Measurements from ENCODE around the gene GIPC3.

Gene GIPC3

DNA sequence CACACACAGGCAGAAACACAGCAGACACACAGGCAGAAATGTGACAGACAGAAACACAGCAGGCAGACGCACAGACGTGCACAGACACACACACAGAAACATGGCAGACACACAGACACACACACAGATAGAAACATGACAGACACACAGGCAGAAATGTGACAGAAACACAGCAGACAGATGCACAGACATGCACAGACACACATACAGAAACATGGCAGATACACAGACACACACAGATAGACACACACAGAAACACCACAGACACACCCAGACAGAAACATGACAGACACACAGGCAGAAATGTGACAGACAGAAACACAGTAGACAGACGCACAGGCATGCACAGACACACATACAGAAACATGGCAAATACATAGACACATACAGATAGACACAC, 20.1 kb downstream of the GIPC3 start:
- no peak for DNase-seq (ENCODE audit: low read depth)

DNA sequence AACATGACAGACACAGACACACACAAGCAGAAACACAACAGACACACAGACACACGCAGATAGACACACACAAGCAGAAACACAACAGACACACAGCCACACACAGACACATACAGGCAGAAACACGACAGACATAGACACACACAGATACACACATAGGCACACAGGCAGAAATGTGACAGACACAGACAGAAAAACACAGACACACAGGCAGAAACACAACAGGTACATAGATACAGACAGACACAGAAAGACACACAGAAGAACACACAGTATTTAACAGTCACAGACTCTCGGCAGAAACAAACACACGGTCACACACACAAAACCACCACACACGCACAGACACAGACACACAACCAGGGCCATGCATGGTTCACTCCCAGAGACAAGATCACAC, 20.5 kb downstream of the GIPC3 start:
- DNase-seq (ENCODE audit: low read depth): no peak

DNA sequence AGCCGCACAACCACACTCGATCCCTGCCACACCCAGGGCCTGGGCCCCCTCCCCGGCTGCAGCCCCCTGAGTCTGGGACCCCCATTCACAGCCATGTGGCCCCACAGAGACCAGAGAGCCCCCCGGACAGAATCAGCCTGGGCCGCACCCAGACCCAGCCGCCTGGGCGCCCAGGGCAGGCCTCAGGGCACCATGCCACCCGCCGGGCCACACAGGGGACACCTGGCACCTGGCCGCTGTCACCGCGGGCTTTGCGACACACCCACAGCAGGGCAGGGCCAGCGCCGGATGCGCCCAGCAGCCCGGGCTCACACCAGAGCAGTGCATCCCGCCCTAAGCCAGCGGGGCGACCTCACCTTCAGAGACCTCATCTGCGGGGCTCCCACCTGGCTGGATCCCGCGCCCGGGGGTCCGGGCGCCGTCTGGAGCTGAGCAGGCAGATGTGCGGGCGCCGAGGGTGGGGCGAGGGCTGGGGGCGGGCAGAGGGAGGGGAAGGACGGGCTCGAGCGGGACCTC, 21.0 kb downstream of the GIPC3 start:
- DNase-seq (ENCODE audit: low read depth): no peak

DNA sequence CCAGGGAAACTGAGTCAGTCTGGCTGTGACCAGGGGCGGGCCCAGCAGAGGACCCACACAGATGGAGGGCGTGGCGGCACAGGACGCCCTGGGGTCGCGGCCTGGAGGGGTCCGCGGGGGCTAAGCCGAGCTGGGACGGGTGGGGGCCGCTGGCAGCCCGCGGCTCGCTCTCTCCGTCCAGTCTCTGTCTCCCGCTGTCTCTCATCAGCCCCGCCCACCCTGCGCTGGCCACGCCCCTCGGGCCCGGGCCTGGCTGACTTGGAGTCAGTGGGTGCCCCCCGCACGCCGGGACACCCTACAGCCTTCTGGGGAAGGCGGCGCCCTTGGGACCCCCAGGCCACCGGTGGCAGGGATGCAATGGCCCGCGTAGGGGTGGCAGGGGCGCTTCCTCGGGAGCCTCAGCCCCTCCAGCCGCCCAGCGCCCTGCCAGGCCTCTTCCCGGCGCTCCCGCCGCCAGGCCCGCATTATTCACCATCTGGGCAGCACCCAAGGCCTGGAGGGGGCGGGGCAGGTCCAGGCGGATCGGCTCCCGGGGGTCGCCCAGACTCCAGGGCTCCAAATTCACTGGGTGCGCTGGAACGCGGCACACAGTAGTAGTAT, 21.5 kb downstream of the GIPC3 start, which contains the start of gene TBXA2R:
Gene TBXA2R (minus strand): TSS at position 186 of the 600 bp plus-strand sequence. CDS start 6,241 bp downstream, outside the sequence.
- DNase-seq (ENCODE audit: low read depth): peak; percentile 59

DNA sequence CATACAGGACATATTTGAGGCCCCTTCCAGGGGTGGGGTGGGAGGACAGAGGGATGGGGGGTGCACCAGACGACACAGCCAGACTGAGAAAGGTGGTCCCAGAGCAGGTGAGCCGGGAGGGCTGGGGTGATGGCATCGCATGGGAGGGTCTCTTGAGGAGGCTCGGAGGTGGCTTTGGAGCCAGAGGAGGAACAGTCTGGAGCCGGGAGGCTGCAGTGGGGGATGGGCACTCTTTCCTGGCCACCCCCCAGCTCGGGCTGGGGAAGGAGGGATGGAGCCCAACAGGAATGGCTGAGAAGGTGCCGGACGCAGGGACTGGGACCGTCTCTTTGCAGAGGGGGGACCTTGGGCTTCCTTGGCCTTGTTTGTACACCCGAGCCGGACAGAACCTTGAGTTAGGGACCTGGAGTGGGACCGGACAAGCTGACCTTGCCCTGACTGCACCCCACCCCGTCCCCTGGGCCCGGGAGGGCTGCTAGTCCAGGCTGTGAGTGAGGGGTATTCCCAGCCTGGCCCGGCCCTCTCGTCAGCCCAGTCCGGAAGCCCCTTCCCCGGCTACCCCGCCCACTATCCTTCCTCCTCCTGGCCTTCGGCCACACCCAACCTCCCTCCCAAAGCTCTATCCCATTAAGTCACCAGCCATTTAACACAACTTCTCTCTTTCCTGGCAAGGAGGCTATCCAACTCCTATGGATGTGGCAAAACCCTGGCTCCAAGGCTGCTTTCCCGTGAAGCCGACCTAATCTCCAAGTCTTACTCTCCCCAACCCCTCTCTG, 22.2 kb downstream of the GIPC3 start:
- DNase-seq (ENCODE audit: low read depth): peak; percentile 15

DNA sequence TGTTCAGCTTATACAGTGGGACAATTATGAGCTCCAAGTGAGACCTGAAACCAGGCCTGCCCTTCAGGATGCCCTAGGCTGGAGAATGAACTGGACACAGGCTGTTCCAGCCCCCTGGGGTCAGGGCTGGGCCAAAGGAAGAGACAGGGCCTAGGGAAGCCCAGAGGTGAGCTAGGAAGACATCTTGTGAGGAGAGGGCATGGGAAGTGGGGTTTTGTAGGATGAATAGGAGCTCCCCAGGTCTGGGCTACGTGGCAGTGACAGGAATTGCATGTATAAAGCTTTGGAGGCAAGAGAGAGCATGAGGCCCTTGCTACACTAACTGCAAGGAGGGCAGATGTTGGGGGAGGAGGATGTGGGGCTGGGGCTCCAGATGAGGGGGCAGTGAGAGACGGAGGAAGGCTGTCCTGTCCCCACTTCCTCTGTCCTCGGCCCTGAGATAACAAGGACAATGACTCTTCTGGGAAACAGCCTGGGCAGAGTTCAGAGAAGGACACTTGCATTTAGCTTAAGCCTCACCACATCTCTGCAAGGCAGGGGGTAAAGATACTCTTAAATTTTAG, 22.9 kb downstream of the GIPC3 start:
- DNase-seq (ENCODE audit: low read depth): no peak

DNA sequence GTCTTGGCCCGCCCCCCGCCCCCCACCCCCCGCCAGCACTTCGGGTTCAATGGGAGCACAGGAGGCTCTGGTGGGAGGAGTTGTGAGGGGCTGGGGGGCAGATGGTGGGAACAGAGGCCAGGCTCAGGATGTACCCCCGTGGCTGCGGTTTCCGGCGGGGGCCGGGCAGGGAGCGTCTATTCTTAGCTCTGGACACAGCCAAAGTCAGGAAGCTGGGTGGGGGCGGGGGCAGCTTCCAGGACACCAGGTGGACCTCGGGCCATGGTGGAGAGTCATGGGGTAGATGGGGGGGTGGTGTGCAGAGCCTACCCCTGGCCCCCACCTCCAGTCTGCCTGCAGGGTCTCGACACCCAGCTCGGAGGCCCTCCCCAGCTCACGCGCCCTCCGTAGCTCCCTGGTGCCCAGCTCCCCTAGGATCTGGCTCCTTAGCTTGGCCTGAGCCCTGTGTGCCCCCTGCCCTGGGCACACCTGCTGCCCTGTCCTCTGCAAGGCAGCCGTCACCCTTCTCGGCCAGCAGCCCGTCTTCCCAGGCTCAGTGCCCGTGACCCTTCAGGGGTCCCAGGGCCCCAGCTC, 23.6 kb downstream of the GIPC3 start:
- no peak for DNase-seq (ENCODE audit: low read depth)

DNA sequence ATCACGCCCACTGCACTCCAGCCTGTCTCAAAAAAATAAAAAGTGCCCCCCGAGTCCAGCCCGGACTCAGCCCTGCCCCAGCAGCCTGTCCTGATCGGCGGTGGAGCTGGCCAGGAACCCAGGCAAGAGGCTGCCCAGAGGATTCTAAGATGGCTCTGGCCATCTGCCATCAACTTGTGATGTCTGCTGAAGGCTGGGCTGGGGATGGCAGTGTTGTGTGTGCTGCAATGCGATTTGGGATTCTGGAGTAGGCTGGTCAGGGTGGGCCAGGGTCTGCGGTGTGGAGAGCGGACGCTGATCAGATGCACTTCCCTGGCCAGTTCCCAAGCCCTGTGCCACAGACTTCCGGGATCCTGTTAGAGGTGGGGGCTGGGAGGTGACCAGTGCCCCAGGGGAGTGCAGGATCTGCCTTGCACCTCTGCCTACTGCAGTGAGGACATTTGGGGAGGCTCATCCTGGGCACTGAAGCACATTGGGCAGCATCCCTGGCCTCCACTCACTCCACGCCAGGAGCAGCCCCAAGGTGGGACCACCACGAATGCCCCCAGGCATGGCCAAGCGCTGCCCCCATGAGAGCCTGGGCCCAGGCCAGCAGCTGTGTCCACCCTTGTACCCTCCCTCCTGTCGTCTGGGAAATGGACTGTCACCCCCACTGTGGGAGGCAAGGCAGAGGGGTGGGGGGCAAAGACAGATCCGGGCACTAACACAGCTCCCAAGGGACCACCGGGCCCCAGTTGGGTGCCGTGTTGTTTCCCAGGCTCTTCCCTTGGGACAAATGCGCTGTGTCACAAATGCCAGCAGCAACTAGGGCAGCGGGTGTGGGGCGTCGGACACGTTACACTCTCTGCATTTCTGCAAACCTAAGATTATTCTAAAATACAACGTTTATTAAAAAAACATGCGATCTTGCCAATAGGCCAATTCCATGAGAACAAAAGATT, 24.8 kb downstream of the GIPC3 start:
- DNase-seq (ENCODE audit: low read depth): peak; percentile 16

DNA sequence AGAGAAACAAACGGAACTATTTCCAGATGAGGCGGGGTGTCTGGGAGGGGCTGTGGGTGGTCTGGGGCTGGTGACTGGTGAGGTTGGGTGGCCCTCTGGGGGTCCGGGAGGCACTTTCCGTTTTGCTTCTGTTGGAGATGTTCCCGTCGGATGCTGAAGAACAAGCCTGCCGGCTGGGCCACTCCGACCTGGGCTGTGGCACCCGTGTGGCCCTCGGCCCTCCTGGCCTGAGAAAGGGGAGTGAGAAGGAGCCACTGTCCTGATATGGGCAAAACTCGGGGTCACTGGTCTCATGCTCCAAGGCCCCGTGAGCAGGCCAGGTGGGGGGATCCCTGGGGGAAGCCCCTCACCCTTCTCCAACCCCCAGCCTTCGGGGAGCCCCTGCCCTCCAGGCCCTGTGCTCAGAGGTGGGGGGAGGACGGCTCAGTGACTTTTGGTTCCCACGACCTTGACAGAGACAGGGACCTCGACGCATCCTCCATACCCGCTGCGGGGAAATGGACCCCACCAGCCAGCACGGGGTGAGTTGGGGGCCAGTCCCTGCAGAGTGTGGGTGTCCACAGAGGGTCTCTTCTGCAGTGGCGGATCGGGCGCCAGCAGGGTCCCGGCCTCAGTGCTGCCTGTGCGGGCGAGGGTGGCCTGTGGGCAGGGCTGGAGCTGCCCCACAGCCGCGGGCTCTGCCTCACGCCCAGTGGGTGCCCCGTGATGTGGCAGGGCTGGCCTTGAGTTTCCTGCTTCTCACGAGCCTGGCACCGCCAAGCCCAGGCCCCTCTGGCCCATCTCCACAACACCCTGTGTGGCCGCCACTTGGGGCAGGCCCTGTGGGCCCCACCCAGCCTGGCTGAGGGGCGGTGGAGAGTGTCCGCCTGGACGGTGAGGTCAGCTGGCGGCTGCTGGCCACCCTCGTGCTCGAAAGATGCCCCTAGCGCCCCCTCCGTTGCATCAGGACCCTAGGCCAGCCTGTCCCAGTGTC, 25.8 kb downstream of the GIPC3 start:
- no peak for DNase-seq (ENCODE audit: low read depth)

DNA sequence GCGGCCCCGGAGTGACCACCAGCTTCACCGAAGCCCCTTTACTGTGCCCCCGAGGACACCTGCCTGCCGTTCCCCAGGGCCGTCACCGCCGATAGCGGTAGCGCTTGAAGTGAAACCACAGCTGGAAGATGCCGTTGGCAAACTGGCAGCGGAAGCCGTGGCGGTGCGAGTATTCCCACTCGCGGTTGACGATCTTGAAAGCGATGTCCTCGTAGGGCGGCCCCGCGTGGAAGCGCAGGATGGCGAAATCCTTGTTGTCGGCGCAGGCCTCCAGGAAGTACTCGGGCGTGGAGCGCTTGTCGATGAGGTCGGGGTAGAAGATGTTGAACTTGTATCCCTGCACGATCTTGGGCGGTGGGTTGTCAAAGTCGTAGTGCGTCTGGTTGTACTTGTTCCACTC, 26.6 kb downstream of the GIPC3 start:
- no peak for DNase-seq (ENCODE audit: low read depth)

DNA sequence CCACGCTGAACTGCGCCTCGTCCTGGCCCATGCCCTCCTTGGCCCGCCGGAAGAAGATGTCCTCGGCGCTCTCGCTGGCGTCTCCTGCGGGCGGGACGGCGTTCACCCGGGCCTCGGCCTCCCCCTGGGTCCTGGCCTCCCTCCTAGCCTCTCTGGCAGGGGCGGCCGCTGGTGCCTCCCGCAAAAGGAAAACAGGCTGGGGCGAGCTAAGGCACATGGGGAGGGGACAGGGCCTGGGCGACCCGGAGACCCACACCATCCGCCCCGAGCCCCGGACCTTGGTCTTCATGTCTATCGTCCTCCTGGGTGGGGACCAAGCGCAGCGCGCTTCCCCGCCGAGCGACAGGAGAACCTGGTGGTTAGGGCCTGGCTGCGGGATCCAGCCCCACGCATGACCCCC, 27.1 kb downstream of the GIPC3 start:
- no peak for DNase-seq (ENCODE audit: low read depth)

DNA sequence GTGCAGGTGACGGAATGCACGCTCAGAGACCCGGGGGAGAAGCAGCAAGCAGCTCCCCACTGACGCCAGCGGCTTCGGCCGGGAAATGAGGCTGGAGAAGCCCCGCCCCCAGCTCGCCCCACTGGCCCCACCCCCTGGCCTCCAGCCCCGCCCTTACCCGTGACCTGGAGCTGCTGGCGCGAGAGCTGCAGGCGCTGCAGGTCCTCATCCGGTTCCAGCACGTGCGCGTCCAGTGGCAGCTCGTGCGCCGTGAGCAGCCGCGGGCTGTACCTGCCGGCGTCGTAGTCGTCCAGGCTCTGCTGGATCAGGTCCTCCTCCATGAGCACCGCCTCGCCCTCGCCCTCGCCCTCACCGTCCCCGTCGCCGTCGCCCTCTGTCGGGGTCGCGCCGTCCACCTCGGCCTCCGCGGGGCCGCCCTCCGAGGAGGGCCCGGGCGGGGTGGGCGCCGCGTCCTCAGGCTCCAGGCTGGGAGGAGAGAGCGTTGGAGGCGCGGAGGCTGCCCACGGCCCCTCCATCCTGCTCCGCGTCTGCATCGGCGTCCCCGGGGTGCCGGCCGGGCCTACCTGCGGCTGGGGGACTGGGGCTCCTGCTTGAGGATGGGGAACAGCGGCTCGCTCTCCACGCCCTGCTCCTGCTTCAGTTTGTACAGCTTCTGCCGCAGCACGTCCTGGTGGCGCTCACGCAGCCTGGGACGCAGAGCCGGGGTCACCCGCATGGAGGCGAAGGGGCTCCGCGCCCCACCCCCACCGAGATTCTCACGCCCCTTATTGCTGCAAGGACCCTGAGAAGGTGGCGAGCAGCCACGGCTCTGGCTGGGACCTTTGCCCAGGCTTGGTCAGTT, 27.8 kb downstream of the GIPC3 start:
- no peak for DNase-seq (ENCODE audit: low read depth)

DNA sequence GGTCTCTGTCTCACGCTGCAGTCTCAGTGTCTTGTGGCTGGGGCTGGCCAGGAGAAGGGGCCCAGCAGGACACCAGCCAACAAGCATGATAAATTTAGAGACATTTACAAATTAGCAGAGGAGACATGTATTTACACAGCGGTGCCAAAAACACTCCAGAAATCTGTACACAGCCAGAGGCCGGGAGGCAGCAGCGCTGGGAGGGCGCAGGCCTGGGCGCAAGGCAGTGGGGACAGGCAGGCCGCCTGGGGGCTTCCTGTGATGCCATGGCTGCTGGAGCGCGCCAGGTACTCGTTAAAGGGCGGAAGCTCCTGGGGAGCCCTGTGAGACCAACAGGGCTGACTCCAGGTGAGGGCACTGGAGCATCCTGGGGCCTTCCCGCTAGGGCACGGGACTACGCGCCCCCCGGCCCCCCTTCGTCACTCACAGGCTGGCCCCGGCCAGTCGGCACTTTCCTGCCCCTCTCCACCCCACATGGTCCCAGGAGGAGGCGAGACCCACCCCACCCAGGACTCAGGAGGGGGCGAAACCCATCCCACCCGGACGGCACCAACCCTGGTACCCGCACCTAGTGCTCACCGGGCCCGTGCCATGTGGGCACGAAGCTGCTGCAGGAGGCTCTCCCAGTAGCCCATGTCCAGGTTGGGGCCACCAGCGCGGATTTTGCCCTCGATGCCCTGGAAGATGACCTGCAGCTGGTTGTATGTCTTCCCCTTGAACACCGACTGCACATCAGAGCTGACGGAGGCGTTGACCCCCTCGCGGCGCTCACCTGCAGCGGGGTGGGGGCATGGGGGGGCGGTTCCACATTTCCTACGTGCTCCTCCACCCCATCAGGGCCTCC, 28.8 kb downstream of the GIPC3 start:
- DNase-seq (ENCODE audit: low read depth): no peak

DNA sequence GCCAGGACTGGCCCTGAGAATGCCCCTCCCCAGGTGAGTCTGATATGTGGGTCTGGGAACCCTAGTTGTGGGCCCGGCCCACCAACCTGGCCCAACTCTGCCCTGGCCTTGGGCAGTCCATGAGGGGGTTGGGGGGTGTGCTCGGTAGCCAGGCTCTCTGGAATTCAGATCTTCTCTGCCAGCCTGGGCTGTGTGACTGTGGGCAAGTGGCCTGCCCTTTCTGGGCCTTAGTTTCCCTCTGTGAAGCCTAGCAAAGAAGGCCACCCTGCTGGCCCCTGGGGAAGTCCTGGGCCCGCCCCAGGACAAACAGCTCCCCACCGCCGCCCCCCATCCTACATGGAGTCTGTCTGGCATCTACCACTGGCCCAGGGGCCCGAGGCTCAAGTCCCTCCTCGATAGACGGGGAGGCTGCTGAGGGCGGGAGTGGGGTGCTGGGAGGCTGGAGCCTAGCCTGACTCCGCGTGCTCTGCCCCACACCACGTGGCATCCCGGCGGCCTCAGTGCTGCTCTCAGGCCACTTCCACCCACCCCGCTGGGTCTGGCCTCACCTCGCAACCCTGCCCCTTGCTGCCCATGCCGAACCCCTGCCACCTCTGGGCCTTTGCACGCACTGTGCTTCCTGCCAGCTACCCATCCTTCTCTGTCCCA, 29.7 kb downstream of the GIPC3 start:
- DNase-seq (ENCODE audit: low read depth): no peak

DNA sequence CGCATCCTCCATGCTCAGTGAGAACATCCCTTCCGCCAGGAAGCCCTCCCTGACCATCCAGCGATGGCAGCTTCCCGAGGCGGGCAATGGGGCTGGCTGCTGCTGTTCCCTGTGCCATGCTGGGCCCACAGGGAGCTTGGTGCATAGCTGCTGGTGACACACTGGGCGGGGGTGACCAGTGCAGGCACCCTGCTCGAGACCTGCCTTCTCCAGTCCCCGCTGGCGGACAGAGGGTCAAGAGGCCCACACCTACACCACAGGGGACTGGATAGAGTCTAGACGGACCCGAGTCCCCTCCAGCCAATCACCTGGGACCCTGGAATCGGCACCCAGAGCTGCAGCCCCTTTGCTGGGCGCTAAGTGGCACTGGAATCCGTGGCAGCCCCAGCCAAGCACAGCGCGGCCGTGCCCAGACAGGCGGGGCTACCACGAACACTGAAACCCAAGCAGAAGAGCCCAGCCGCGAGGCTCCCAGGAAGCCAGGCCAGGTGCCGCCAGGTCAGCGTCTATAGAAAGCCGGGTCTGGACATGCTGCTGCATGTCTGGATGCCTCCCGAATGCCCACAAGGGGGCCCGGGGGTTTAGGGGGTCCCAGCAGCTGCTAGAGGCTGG, 30.4 kb downstream of the GIPC3 start:
- DNase-seq (ENCODE audit: low read depth): no peak

DNA sequence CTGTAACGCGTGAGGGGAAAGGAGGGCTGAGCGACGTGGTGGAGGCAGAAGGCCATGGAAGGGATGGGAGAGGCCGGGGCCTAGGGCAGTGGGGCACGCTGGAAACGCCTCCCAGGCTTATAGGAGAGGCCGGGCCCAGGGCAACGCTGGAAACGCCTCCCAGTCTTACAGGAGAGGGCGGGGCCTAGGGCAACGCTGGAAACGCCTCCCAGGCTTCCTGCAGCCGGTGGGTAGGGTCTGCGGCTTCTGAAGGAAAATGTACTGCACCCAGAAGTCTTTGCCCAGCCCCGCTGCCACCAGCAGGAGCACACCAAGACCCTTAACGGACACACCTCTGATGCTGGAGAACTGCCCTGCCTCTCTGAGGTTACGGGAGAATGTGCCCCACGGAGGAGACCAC, 32.2 kb downstream of the GIPC3 start:
- DNase-seq (ENCODE audit: low read depth): no peak

DNA sequence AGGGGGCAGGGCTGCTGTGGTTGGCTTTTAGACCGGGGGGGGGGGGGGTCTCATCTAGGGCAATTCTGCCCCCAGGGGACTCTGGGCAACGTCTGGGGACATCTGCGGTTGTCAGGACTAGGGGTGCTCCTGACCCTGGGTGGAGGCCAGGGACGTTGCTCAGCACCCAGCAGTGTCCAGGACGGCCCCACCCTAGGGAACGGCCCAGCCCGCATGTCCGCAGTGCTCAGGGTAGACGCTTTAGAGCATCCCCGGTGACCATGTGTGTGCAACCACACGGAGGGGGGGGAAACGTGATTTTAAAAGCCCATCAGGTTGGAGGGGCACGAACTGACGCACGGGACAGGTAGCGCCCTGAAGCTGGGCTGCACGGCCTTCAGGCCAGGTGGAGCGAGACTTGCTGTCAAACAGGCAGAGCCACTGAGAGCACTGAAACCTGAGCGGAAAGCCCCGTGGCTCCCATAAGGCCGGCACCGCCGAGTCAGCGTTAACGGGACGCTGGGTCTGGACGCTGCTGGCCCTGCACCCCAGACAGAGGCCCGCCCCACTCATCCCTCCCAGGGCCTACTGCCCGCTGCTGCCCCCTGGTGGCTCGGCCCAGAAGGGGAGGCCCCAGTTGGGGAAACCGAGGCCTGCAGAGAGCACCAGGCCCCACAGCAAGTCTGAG, 33.0 kb downstream of the GIPC3 start:
- peak; percentile 28 for DNase-seq (ENCODE audit: low read depth)
